Testis (tissue), 3 donors: ENCODE results near the gene IGSF8. TPM values are rescaled to one million over a fixed set of nuclear protein-coding genes. Genes with fewer than 3 reads are reported as not detected.

Experiments
- DNase-seq: peaks from one replicate; pipeline ENCODE4 v3.0.0-alpha.2; 2019
- H3K27ac ChIP-seq, 2 donors: fragments of 200-600 bp; sonication (generic); one replicate each; pipeline ENCODE4 v1.5.1; 2019
- H3K27me3 ChIP-seq: fragments of 200-600 bp; sonication (generic); one replicate; pipeline ENCODE4 v1.5.1; 2019
- H3K36me3 ChIP-seq: fragments of 200-600 bp; sonication (generic); one replicate; pipeline ENCODE4 v1.5.1; 2017; ENCODE audit warnings: low read depth; ENCODE audit errors: missing control alignments
- H3K4me1 ChIP-seq: fragments of 200-600 bp; sonication (generic); one replicate; pipeline ENCODE4 v1.5.1; 2019
- H3K4me3 ChIP-seq, 2 donors: fragments of 200-600 bp; sonication (generic); one replicate each; pipeline ENCODE4 v1.5.1; 2017 to 2019
- H3K9me3 ChIP-seq: fragments of 200-600 bp; sonication (generic); one replicate; pipeline ENCODE4 v1.5.1; 2017
- POLR2A ChIP-seq: fragments of 450-650 bp; IDR thresholded peaks from one replicate; pipeline ENCODE4 v1.6.1; 2017; ENCODE audit warnings: antibody characterized with exemption, mild to moderate bottlenecking, moderate library complexity
- WGBS, 2 donors: methylation state at CpG; one replicate each; pipeline ENCODE4 v1.1.5; 2018; 5-methylcytosine and 5-hydroxymethylcytosine counted together
- intact Hi-C: fragments of 100-400 bp; cut with DNase I; formaldehyde crosslinking; loops from one replicate; pipeline ENCODE4 v1.15.1; 2023; ENCODE audit warnings: low total_unique reads
- polyA plus RNA-seq: library from polyadenylated mRNA; stranded (reverse); fragments of 350-450 nt; fragmentation: Illumina TruSeq; extraction: RNeasy Lipid Tissue Mini Kit (QIAGEN cat#74804); gene quantifications from one replicate; pipeline ENCODE4 v1.2.3, GENCODE V29; 2014; ENCODE audit warnings: low read depth, low replicate concordance; ENCODE audit not compliant: insufficient read depth
- total RNA-seq, 2 donors: library from RNA; depleted of rRNA; stranded (reverse); fragments of >200 nt; gene quantifications; one replicate each; pipeline ENCODE4 v1.2.3, GENCODE V29; 2016
- TF ChIP-seq, protein P1 (sequence below), 3 experiments: fragments of 450-650 bp in 2 of 3; fragments of 200-600 bp in 1 of 3; sonication (generic) in 1 of 3; IDR thresholded peaks; one replicate each; pipeline ENCODE4 v1.5.1; 2016 to 2019; ENCODE audit warnings: antibody characterized with exemption in 3 of 3, mild to moderate bottlenecking in 2 of 3, moderate library complexity in 1 of 3

The IGSF8 gene
- total and polyA plus RNA-seq, 3 donors from 2014 or later: 79.8 to 119 (median 104) TPM

DNA sequence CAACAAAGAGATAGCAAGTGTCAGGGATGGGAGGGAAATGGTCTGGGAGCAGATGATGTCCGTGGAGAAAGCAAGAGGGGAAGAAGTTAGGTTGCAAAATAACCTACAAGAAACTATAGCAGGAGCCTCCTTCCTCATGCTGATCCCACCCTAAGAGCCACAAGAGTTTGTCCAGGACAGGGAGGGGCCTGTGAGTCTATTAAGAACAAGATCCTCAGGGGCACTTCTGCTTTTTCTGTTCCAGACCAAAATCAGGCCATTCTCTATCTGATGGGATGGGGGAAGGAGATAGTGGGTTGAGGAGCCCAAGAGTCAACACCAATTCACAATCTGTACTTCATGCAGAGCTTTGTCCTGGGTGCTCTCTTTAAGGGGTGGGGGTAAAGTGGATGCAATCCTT lies 45.3 kb upstream of the IGSF8 start:
- Histone ChIP-seq H3K9me3 (no peaks in the 10 kb centered on the region), H3K4me3 (no peak overlapping the region), H3K4me1 (no peaks in the 10 kb centered on the region), H3K27ac (no peak overlapping the region), H3K36me3 (no peaks in the 10 kb centered on the region), H3K27me3 (no peaks in the 10 kb centered on the region)
- WGBS, 2 donors: 45 to 48% methylated on average over 1 of the region's 1 CpG
- no peak for DNase-seq
- intact Hi-C loops: no loop called here
- no peak for TF ChIP-seq POLR2A
- TF ChIP-seq, protein P1, sequence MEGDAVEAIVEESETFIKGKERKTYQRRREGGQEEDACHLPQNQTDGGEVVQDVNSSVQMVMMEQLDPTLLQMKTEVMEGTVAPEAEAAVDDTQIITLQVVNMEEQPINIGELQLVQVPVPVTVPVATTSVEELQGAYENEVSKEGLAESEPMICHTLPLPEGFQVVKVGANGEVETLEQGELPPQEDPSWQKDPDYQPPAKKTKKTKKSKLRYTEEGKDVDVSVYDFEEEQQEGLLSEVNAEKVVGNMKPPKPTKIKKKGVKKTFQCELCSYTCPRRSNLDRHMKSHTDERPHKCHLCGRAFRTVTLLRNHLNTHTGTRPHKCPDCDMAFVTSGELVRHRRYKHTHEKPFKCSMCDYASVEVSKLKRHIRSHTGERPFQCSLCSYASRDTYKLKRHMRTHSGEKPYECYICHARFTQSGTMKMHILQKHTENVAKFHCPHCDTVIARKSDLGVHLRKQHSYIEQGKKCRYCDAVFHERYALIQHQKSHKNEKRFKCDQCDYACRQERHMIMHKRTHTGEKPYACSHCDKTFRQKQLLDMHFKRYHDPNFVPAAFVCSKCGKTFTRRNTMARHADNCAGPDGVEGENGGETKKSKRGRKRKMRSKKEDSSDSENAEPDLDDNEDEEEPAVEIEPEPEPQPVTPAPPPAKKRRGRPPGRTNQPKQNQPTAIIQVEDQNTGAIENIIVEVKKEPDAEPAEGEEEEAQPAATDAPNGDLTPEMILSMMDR (IDR thresholded peaks at IDR 0.05): no peak

DNA sequence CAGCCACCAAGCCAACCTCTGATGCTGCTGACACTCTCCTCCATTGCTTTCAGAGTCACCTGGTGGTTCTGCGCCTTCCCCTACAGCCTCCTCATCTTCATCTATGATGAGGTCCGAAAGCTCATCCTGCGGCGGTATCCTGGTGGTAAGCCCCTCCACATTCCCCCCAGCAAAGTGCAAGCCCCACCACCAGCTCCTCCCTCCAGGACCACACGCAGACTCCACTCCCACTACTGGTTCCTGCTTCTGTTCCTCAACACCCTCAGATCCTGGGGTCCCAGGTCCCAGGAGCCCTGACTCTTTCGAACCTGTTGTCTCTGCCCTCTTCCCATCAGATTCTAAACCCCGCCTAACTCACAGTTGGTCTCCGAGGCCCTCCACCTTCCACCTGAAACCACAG lies 41.4 kb upstream of the IGSF8 start:
- WGBS, 2 donors: 90 to 96% methylated on average over 8 of the region's 8 CpGs
- no peak for TF ChIP-seq POLR2A
- TF ChIP-seq, protein P1 (IDR thresholded peaks at IDR 0.05): no peak
- Histone ChIP-seq H3K4me3 (no peak overlapping the region), H3K9me3 (no peaks in the 10 kb centered on the region), H3K27me3 (no peaks in the 10 kb centered on the region), H3K4me1 (no peaks in the 10 kb centered on the region), H3K36me3 (no peaks in the 10 kb centered on the region), H3K27ac (no peak overlapping the region)
- intact Hi-C loops: no loop called here
- DNase-seq: no peak

DNA sequence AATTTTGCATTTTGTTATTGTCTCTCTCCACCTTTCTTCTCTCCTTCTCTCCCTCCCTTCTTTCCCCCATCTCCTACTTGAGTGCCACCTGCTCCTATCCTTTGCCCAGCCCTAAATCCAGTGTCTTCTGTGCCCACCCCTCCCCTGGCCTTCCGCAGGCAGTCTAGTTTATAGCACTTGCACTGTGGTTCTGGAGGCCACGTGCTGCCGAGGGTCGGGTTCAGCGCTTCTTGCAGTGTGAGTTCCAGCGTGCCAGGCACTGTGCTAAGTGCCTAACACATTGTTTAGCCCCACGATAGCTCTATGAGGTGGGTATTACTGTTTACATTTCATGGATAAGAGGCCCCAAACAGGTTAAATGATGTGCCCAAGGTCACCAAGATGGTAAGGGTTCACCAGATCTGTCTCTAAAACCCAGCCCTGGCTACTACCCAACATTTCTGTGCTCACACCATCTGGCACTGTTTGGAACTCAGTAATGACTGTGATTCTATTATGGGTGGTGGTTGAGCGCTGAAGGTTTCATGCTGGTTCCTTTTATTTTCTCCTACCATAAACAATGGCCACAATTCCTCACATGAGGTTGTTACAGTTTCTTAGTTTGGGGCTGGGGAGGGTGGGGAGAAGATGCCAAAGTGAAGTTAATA lies 38.9 kb upstream of the IGSF8 start:
- no peak for DNase-seq
- intact Hi-C loops: no loop called here
- no peaks in the 10 kb centered on the region for H3K36me3 ChIP-seq
- H3K4me3 ChIP-seq: no peak overlapping the region
- no peaks in the 10 kb centered on the region for H3K27me3 ChIP-seq
- no peaks in the 10 kb centered on the region for H3K9me3 ChIP-seq
- peaks cover 5% of the 10 kb centered on the region for H3K4me1 ChIP-seq
- 91 to 97% methylated on average over 8 of the region's 8 CpGs for whole genome bisulfite sequencing, 2 donors
- H3K27ac ChIP-seq: no peak overlapping the region
- TF ChIP-seq POLR2A: no peak
- TF ChIP-seq, protein P1 (IDR thresholded peaks at IDR 0.05): no peak

DNA sequence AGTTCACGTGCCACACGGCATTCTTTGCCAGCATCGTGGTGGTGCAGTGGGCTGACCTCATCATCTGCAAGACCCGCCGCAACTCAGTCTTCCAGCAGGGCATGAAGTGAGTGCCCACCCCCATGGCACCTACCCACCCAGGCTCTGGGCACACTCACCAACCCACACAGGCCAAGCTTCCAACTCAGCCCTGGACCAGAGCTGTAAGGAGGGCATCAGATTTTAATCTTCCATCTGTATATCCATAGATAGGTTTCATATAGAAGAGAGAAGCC lies 38.4 kb upstream of the IGSF8 start:
- Histone ChIP-seq H3K4me3 (no peak overlapping the region), H3K9me3 (no peaks in the 10 kb centered on the region), H3K27me3 (no peaks in the 10 kb centered on the region), H3K27ac (no peak overlapping the region), H3K4me1 (peaks cover 9% of the 10 kb centered on the region), H3K36me3 (no peaks in the 10 kb centered on the region)
- no peak for DNase-seq
- no peak for TF ChIP-seq POLR2A
- TF ChIP-seq, protein P1 (IDR thresholded peaks at IDR 0.05): no peak
- intact Hi-C loops: no loop called here
- whole genome bisulfite sequencing, 2 donors: 96 to 97% methylated on average over 5 of the region's 5 CpGs

DNA sequence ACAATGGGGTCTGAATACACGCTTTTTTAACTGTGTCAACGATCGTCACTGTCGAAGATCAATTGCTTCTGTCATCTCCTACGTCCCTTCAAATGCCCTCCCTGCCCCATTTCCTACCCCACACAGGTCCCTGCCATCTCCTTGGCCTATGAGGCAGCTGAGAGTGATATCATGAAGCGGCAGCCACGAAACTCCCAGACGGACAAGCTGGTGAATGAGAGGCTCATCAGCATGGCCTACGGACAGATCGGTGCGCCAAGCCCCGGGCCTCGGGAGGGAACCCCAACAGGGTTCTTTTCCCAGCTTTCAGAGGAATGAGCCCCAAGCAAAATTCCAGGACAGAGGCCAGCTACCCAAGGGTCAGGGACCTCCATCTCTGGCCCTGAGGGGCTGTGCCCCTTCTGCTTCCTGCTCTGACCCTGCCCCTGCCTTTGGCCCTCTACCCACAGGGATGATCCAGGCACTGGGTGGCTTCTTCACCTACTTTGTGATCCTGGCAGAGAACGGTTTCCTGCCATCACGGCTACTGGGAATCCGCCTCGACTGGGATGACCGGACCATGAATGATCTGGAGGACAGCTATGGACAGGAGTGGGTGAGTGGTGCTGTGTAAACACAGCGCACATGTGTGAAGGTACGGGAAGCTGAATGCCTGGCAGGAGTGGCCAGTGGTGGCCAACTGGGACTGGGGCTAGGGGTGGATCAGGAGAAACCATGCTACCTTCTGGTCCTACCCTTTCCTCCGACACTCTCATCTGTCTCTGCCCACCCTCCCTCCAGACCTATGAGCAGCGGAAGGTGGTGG lies 37.9 kb upstream of the IGSF8 start:
- Histone ChIP-seq H3K4me3 (no peak overlapping the region), H3K4me1 (peaks cover 15% of the 10 kb centered on the region), H3K36me3 (no peaks in the 10 kb centered on the region), H3K9me3 (no peaks in the 10 kb centered on the region), H3K27ac (no peak overlapping the region), H3K27me3 (no peaks in the 10 kb centered on the region)
- no peak for DNase-seq
- intact Hi-C loops: no loop called here
- WGBS, 2 donors: 91 to 93% methylated on average over 21 to 22 of the region's 22 CpGs
- no peak for TF ChIP-seq POLR2A
